GM18507 (cell line): ENCODE data around the gene HEPACAM2.

ENCODE experiments used
- DNase-seq: peaks from one replicate; pipeline ENCODE4 v3.0.0; 2011; ENCODE audit warnings: low read depth; ENCODE audit not compliant: insufficient read length; ENCODE audit errors: extremely low spot score
- FAIRE-seq: peaks from 2 replicates; lab custom pipeline; 2011; peaks lifted over from hg19 to GRCh38; lab: Jason Lieb, UNC

Gene HEPACAM2

DNA sequence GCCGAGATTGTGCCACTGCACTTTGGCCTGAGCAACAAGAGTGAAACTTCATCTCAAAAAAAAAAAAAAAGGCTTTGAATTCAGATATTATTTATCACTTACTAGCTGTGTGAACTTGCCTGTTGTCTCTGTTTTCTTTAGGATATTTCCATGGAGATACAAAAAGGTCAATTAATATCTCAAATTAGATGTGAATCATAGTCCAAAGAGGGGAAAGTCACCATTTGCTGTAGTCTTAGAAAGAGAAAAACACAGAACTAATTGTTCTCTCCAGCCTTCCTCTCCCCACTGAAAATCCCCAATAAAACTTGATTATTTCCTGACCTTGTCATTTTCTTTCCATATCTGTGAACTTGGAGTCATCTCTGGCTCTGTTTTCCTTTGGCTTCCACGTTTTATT is 21.2 kb downstream of the HEPACAM2 start:
- no peak for FAIRE-seq
- no peak for DNase-seq

DNA sequence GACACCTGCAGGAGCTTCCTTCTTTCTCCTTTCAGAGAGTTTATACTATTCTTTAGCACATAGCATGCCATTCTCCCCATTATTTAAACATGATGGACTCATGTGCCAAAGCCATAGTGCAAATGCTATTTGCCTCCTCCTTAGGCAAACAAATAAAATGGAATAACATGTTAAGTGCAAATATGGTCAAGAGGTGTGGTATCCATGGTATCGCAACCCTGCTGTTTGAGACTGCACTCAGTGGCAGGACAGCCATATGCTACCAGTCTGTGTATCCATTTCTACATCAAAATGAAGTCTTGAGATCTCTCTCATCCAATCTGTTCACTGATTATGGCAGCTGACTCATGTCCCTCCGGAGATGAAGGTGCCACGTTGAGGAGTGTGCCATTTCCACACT is 22.8 kb downstream of the HEPACAM2 start:
- no peak for DNase-seq
- FAIRE-seq, result no peak

DNA sequence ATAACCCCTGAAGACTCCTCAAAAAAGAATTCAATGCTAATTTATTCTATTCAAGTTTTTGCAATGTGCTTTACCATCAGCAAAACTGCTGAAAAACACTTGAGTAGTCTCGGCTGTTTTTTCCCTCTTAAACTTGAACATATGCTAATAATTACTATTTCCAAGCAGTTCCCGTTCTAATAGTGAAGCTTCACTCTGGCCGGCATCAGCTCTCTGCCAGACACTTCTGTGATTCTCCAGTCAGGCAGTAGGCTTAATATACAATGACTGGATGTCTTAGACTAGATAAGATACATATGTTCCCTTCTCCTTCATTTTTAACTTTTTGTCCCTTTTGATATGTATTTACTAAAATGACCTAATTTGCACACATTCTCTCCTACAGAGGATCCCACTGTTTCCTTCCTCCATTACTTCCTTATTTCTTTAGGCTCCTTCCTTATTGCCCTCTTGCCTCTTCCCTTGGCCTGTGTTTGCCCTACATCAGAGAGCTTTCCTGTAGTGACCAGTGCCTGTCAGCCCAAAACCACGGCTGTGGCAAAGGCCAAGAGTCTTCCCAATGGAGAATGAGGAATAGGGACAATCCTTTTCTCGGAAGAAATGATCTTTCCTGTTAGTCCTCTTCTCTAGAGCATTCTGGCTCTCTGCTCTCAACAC is 23.5 kb downstream of the HEPACAM2 start:
- DNase-seq (no peak), FAIRE-seq (no peak)

- DNase-seq, result no peak
- no peak for FAIRE-seq
Measured at GRCh38 chr7:93198472-93198871, 27.8 kb downstream of the HEPACAM2 start.

GRCh38 chr7:93196336-93196735 is 29.9 kb downstream of the HEPACAM2 start:
- DNase-seq (no peak), FAIRE-seq (no peak)

DNA sequence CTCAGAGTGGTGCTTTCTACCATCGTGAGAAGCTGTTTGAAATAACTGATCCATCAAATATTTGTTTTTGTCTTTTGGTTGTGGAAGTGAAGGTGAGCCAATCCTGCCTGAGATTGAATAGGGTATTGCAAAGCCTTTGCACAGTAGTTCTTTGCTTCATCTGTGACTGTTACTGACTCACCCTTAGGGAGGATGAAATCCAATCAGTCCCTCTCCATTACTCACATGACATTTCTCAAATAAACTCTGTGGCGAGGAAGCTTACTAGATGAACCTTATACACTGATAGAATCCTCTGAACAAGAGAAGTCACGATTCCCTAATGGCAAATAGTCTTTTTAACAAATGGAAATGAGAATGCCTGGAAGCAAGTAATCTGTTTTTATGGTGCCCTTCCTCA is 31.9 kb downstream of the HEPACAM2 start:
- DNase-seq, result no peak
- no peak for FAIRE-seq

DNA sequence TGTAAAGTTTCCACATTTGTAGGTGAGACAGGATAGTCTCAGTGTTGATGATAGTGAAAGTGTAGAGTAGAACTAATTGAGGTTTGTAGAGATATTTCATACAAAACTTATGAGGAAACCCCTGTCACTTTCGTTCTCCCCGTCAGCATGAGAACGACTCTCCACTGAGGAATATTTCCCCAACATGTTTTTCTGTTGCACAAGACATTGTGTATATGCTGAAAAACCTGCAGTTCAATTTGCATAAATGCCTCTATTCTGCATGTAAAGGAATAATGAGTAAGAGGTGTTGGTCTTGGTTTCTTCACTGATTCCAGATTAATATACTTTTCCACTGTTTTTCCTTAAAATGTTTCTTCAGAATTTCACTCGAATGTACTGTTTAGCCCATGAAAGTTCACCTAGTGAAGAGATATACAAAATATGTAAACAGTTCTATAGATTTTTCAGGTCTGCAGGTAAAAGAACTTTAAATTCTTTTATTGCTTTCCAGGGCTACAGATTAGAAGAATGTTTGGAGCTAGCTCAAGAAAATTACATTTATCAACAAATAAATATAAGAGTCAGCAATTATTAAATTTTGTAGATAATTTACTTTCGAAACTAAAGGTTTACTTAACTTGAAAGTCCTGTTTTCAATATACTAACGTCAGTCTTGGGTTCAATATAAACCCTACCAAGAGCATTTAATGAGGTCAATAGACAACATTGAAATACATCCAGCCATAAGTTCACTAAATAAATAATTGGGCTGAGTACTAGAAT is 37.2 kb downstream of the HEPACAM2 start:
- no peak for FAIRE-seq
- no peak for DNase-seq

- DNase-seq (no peak), FAIRE-seq (no peak)
Measured at GRCh38 chr7:93185303-93186027, 40.8 kb downstream of the HEPACAM2 start.

DNA sequence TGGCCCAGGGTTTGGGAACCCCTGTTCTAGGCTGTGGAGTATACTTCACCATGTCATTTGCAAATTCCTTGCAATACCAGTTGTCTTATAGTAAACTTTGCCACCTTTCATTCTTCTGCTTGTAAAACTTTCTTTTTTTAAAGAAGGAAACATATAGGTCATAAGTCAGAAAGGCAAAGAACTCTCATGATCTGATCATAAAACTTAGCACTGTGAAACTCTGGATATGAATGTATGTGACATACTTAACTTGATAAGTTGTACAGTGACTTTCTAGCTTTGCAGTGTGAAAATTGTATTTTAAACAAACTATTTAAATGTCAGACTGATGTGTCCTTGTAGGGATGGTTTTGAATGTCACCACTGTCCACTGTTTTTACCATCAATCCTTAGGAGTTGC is 47.1 kb downstream of the HEPACAM2 start:
- FAIRE-seq, result no peak
- no peak for DNase-seq

DNA sequence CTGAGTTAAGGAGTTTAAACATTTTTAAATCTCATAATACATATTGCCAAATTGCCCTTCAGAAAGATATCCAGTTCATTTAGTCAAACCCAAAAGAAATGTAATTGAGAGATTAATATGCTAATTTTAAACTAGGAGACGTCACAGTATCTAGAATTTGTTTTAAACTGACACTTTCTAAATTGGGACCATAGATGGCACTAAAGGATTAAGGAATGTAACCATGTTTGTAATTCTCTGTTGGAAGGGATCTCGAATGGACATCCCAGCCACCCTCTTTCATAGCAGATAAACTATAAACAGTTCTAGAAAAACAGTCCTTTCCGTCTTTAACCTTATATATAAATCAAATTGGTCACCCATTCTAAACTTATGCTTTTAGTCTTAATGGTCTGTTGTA is 48.1 kb downstream of the HEPACAM2 start:
- DNase-seq (no peak), FAIRE-seq (no peak)

- no peak for FAIRE-seq
- no peak for DNase-seq
Measured at GRCh38 chr7:93176992-93177580, 49.2 kb downstream of the HEPACAM2 start.

- FAIRE-seq (no peak), DNase-seq (no peak)
Measured at GRCh38 chr7:93175219-93175618, 51.0 kb downstream of the HEPACAM2 start.

DNA sequence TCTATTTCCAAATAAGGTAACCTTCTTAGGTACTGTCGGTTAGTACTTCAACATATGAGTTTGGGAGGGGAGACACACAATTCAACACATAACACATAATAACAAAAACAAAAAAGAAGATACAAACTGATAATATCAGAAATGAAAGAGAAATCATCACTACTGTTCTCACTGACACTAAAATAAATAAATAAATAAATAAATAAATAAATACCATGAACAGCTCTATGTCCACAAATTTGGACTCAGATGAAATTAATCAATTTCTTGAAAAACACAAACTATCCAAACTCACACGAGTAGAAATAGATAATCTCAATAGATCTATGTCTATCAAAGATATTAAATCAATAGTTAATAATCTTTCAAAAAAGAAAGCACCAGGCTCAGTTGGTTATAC is 53.6 kb downstream of the HEPACAM2 start:
- DNase-seq, result no peak
- no peak for FAIRE-seq

DNA sequence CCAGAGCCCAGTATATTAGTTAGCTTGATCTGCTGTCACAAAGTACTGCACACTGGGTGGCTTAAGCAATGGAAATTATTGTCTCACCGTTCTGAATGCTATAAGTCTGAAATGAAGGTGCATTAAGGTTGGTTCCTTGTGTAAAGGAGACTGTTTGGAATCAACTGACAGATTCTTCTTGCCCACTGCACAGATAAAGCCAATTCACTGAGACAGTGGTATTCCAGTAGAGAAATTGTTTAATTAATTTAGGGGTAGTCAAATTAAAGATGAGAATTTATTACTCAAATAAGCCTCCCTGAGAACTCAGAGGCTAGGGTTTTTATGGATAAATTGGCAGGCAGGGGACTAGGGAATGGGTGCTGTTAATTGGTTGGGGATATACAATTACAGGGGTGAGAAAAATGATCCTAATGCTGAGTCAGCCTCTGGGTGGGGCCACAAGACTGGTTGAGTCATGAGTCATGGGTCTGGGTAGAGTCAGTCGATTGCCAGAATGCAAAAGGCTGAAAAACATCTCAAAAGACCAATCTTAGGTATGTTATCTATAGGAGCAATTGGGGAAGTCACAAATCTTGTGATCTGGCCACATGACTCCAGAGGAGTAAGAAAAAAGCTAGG is 54.6 kb downstream of the HEPACAM2 start:
- FAIRE-seq, result no peak
- no peak for DNase-seq

- FAIRE-seq (peak; percentile 90), DNase-seq (no peak)
Measured at GRCh38 chr7:93165447-93165846, 60.8 kb downstream of the HEPACAM2 start.

- FAIRE-seq (no peak), DNase-seq (no peak)
Measured at GRCh38 chr7:93164766-93165165, 61.5 kb downstream of the HEPACAM2 start.

GRCh38 chr7:93161181-93161762 is 65.0 kb downstream of the HEPACAM2 start:
- FAIRE-seq (no peak), DNase-seq (no peak)

GRCh38 chr7:93160410-93160809 is 65.9 kb downstream of the HEPACAM2 start:
- DNase-seq, result no peak
- FAIRE-seq, result no peak

GRCh38 chr7:93159490-93159889 is 66.8 kb downstream of the HEPACAM2 start:
- no peak for DNase-seq
- no peak for FAIRE-seq

- DNase-seq, result no peak
- FAIRE-seq, result no peak
Measured at GRCh38 chr7:93156884-93157283, 69.4 kb downstream of the HEPACAM2 start.
